ENCODE measurements around the gene ZNF334.

ZNF334 gene

DNA sequence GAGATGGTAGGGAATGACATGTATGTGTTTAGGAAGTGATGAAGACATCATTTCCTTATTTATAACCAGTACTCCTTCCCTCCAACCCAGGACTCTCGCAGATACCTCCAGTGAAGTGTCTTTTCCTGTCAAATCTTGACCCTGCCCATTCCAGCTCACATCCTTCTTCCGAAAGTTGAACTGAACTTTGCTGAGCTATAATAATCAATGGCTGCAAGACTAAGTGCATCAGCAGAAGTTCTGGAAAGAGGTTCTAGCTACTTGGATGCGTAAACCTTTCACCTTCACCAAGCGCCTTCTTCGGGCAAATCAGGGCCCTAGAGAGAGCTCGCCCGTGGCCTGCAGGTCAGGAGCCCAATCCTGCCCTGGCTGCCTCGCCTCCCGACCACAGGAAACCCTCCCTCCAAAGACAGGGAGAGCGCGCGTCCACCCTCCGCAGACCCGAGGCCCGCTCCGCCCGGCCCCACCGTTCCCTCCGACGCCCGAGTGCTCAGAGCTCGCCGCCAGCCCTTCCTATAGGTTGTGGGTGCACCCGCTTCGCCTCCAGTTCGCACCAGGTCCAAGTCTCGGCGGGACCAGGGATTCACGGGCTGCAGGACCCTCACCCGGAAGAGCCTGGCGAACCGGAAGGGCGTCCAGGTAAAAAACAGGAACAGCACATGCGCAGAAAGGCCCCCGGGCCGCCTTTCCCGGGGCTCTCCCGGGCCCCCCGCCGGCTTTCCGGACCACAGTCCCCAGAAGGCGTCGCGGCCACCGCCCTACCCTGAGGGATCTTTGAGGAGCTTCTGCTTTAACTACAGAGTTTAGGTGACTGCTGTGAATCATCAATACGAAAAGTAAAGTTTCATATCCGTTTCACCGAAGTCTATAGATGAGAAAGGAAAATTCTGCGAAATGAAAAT is at the start of gene ZNF334:
Gene ZNF334 (minus strand): TSS at position 617 of the 902 bp plus-strand sequence. CDS start 1,457 bp downstream, outside the sequence.
- DNase-seq = peak; percentile 81

GRCh38 chr20:46562373-46563169 is 49.2 kb upstream of the ZNF334 start:
- peak; percentile 87 for DNase-seq

DNA sequence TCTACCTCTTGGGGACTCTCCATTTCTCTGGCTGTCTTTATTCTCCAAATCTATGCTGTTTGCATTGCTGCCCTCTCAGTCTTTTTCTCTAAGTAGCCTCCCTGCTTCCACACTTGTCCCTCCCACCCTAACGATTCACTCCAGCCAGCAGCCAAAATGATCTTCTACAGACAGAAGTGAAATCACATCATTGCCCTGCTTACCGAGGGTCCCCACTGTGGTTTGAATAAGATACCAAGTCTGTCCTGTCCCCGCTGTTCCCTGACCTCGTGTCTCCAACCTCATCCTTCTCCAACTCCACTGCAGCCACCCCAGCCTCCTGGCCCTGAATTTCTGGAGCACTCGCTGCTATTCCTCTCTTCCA is 48.6 kb upstream of the ZNF334 start:
- DNase-seq = no peak

DNA sequence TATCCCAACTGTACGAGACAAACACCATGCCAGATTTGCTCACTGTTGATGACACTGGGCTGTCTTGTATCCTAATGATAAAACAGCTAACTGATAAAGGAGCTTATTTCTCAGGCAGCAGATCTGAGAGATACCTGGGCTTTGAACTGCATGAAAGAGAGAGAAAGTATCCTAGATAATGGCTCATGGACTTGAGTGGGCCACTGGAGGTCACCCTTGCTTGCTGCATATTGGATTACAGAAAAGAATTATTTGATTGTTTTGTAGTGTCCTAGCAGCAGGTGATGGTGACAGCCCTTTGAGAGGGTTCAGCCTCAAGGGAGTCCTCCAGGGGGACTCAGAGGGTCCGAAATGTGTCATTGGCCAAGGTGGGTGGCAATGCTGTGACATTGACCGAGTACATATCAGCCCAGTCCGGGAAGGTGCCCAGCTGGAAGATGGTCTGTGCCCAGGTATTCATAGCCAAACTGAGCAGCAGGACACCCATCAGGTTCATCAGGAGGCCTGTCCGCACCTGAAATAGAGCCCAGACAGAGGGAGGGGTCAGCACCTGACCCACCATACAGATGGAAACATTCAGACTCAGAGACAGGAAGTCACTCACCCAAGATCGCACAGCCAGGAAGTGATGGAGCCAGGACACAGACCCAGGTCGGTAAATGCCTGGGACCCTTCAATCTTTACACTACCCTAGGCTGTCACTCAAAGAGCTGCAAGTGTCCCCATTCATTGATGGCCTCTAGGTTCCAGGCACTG is 46.5 kb upstream of the ZNF334 start:
- DNase-seq = peak; percentile 63

DNA sequence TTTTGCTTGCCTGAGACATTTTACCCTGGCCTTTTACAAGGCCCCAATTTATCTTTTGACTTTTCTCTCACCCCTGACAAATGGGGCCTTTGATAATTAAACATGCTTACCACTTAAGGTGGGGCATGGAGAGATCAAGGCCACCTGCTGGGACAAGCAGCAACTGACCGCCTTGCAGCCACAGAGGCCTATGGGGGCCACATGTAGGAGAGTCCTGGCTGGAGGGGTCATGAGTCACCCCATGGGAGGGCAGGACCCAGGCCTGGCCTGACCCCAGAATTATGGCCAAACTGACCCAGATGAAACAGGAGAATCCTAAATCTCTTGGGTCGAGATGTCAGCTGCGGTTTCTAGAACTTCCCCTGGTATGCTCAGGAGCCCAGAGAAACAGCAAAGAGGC is 45.6 kb upstream of the ZNF334 start:
- no peak for DNase-seq

- no peak for DNase-seq
Measured at GRCh38 chr20:46558511-46558959, 45.2 kb upstream of the ZNF334 start.

DNA sequence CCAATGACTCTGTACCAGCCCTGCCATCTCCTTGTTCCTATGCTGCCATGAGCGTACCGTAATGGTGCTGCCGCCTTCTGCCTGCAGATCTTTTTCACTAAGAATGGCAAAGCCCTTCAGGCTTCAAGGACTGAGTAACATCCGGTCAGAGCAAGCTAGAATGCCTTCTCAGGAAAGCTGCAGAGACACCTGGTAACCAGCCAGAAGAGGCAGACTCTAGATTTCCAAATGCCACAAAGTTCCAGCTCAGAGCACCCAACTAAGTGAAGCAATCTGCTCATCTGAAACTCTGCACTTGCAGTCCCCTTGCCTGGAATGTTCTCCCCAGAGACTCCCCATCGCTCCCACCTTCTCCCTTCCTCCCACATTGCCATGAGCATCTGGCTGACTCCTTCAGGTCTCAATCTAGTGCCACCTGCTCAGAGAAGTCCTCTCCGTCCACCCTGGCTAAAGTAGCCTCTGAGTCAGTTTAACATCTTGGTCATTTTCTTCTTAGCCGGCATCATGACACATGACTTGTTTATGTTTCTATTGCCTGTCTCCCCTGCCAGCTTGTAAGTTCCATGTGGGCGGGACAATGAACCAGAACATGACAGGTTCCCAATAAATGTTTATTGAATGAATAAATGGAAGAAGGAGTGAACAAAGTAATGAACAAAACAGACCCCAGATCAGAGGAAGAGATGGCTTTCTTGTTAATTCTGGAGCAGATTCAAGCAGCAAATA is 44.0 kb upstream of the ZNF334 start:
- DNase-seq = no peak

- DNase-seq = no peak
Measured at GRCh38 chr20:46555370-46555956, 42.1 kb upstream of the ZNF334 start.

GRCh38 chr20:46554828-46555227 is 41.5 kb upstream of the ZNF334 start:
- DNase-seq = no peak

- DNase-seq = no peak
Measured at GRCh38 chr20:46553926-46554325, 40.6 kb upstream of the ZNF334 start.

DNA sequence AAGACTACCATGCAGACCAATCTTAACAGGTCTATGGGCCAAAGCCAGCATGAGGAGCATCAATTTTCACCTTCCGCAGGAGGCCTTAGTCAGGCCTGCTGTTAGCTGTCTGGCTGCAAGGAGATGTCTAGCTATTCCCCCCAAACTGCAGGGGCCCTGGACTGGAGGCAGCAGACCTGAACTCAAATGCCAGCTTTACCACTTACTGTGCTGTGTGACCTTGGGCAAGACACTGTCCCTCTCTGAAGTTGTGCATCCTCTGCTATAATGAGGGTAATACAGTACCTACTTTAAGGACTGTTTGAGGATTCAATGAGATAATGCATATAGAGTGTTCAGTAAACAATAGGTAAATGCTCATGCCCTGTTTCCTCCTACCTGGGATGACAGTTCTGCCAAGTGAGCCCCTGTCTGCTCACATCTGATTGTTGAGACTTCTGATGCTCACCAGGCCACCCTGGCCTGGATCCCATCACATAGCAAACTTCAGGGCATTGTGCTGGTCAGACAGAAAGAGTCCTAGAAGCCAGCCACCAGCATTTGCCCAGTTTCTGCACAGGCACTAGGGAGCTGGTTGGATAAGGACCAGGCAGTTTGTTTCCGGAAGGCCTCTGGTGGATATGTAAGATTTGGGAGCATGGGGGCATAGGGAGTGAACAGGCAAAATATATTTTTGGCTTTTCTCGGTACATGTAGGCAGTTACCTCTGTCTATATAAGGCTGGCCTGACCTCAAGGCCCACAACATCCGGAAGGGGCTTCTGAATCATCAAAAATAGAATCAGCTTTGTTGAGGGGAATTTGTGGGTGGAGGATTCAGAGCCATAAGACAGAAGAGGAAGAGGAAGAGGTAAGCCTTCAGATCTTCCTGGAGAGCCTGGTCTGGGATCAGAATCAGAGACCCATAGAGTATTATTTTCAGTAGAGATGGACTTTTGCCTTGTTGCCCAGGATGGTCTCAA is 39.4 kb upstream of the ZNF334 start:
- peak; percentile 88 for DNase-seq

- DNase-seq = no peak
Measured at GRCh38 chr20:46551522-46552381, 38.4 kb upstream of the ZNF334 start.

DNA sequence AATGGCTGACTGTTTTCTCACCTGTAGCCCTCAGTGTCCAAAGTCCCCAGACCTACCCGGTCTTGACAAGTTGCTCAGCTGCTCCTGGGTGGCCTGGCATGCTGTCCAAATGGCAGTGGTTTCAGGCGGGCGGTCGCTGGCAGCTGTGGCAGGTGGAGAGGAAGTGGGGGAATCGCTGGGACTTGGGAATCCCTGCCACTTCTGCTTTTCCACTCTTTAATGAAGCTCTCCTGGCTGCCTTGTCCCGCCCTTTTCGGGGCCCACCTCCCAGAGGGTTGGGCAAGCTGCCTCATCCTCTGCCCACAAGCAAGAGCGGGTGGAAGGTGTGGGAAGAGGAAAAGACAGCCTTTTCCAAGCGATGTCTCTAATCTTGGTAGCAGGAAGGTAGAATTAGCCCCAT is 37.1 kb upstream of the ZNF334 start, which contains the start of gene OCSTAMP:
Gene OCSTAMP (minus strand): TSS at position 194 of the 400 bp plus-strand sequence. CDS start 94 bp downstream, at position 100.
- DNase-seq = peak; percentile 43

DNA sequence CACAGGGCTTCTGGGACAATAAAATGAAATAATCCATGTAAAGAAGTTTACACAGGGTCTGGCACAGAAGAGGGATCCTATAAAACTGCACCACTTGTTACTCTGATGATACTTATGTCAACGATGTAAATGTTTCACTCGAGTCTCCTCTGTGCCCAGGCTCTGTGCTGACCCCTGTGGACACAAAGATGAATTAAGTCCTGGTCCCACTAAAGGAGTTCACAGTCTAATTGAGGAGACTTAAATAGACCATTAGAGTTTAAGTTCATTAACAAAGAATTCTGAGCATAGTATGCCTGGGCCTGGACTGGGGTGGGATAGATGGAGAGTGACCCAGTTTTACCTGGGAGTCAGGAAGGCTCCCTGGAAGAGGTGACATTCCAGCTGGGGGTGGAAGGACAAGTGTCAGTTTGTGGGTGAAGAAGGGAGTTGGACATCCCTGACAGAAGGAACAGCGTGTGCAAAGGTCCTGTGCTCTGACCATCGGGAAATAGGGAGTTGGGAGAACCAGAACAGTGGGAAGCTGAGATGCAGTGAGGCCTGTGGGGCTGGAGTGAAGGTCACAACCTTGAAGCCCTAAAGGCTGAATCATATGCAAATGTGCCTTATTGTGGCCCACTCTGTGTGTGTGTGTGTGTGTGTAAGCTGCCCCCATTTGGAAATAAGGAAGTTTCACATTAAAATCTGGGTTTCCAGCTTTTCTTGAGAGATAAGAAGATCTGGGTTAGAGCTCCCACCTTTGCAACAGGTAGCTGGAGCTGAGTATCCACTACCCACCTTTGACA is 36.0 kb upstream of the ZNF334 start:
- peak; percentile 35 for DNase-seq

- no peak for DNase-seq
Measured at GRCh38 chr20:46548688-46549087, 35.3 kb upstream of the ZNF334 start.

DNA sequence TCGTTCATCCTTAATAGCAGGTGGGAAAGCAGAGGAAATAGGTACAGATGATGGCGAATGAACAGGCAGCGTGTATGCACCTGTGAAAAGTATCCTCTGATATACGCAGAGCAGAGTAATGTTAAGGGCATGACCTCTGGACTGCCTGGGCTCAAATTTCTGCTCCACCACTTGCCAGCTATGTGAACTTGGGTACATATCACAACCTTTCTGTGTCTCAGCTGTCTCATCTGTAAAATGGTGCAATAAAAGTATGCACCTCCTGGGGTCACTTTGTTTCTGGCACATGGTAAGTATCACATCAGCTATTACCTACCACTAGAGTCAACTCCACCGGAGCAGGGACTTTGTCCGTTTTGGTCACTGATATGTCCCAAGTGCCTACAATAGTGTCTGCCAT is 34.6 kb upstream of the ZNF334 start:
- DNase-seq = no peak

DNA sequence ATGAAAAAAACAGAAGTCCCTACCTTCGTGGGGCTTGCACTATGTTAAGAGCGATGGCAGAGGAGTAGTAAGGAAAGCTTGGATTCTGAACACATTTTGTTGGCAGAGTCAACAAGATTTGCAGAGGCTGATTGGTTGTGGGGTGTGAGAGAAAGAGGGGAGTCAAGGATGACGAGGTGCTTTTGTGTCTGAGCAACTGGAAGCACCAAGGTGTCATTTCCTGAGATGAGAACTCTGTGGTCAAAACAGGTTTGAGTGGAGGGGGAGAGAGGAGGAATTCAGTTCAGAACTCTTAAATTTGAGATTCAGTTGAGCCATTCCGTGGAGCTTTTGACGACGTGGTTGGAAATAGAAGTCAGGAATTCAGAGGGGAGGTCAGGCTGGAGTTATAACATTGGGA is 33.6 kb upstream of the ZNF334 start:
- DNase-seq = no peak

GRCh38 chr20:46546298-46546697 is 32.9 kb upstream of the ZNF334 start:
- no peak for DNase-seq

DNA sequence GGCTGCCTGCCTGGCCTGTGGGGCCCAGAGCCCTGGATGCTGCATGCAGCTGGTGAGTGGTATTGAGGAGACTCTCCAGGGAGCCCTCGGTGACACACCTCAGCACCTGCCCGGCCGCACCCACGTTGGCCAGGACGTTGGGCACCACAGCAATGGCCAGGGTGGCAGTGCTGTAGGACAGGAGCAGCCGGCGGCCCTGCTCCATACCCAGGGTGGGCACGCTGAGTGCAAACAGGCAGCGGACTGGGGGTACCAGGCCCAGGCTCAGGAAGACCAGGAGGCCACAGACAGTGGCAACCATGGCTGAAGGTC is 32.4 kb upstream of the ZNF334 start:
- DNase-seq = no peak
